Omental fat pad (tissue), 4 donors: Measurements from ENCODE around the gene CXADR. TPM values are rescaled to one million over a fixed set of nuclear protein-coding genes. Genes with fewer than 3 reads are reported as not detected.

Experiments
- ATAC-seq: fragments of 150-250 bp; one replicate; pipeline ENCODE4 v1.9.1; 2016; ENCODE audit warnings: mild to moderate bottlenecking, moderate library complexity; ENCODE audit not compliant: low FRiP score
- DNase-seq: peaks from one replicate; pipeline ENCODE4 v3.0.0-alpha.2; 2019; ENCODE audit warnings: low spot score
- total RNA-seq, 4 donors: library from RNA; depleted of rRNA; stranded (reverse); fragments of >200 nt; gene quantifications; one replicate each; pipeline ENCODE4 v1.1.0, GENCODE V29; 2016
- TF ChIP-seq, protein P1 (sequence below), 3 donors: fragments of 450-650 bp; IDR thresholded peaks; one replicate each; pipeline ENCODE4 v1.5.1; 2016 to 2017; ENCODE audit warnings: antibody characterized with exemption in 3 of 3, mild to moderate bottlenecking in 3 of 3, moderate library complexity in 2 of 3

The CXADR gene
- total RNA-seq, 4 donors from 2014 or later: 0.63 to 61.8 (median 19.5) TPM

DNA sequence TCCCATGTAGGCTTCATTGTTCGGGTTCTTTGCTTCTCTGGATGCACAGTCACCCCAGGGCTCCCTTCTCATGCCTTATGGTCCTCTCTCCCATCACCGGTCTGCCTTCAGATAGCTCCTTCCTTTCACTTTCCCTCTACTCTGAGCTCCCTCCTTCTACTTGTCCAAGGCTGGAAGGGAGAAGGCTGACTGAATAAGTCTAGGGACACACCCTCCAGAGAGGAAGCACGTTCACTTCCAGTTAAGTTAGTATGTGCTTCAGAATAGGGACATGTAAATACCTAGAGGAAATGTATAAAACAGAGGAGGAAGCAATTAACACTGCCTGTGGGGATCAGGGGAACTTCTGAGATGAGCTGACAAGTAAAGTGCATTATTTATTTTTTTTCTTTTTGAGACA lies 23.5 kb downstream of the CXADR start:
- TF ChIP-seq, protein P1, sequence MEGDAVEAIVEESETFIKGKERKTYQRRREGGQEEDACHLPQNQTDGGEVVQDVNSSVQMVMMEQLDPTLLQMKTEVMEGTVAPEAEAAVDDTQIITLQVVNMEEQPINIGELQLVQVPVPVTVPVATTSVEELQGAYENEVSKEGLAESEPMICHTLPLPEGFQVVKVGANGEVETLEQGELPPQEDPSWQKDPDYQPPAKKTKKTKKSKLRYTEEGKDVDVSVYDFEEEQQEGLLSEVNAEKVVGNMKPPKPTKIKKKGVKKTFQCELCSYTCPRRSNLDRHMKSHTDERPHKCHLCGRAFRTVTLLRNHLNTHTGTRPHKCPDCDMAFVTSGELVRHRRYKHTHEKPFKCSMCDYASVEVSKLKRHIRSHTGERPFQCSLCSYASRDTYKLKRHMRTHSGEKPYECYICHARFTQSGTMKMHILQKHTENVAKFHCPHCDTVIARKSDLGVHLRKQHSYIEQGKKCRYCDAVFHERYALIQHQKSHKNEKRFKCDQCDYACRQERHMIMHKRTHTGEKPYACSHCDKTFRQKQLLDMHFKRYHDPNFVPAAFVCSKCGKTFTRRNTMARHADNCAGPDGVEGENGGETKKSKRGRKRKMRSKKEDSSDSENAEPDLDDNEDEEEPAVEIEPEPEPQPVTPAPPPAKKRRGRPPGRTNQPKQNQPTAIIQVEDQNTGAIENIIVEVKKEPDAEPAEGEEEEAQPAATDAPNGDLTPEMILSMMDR (IDR thresholded peaks at IDR 0.05): no peak
- ATAC-seq: peak; percentile 42

DNA sequence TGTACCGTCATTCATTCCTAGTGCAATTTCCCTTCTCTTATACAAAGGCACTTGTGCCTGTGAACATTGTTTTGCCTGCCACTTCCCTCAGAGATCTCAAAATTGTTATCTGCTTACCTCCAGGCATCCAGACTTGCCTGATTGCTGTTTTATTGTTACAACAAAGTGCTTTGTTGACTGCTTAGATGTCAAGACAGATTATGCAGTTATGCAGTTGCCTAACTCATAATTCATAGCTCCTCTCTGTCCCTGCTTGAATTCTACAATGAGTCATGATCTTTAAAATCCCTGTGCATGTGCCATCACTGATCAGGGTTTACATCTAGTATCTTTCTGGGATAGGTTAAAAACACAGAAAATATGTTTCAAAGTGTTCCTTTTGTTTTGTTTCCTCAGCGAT lies 24.5 kb downstream of the CXADR start:
- ATAC-seq (no peak), DNase-seq (no peak)
- TF ChIP-seq, protein P1 (IDR thresholded peaks at IDR 0.05): no peak

More for the DNA sequence above, 23.5 kb downstream of the CXADR start:
- no peak for DNase-seq

DNA sequence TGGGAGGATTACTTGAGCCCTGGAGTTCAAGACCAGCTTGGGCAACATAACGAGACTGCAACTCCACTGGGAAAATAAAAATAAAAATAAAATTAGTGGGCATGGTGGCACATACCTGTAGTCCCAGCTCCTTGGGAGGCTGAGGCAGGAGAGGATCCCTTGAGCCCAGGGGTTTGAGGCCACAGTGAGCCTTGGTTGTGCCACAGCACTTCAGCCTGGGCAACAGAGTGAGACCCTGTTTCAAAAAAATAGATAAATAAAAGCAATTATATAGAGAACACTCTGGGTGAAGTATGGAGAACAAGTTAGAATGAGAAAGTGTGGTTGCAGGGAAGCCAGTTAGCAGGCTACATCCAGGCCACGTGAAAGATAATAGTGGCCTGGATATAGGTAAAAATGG lies 25.7 kb downstream of the CXADR start:
- TF ChIP-seq, protein P1 (IDR thresholded peaks at IDR 0.05): no peak
- ATAC-seq: no peak
- DNase-seq: no peak

DNA sequence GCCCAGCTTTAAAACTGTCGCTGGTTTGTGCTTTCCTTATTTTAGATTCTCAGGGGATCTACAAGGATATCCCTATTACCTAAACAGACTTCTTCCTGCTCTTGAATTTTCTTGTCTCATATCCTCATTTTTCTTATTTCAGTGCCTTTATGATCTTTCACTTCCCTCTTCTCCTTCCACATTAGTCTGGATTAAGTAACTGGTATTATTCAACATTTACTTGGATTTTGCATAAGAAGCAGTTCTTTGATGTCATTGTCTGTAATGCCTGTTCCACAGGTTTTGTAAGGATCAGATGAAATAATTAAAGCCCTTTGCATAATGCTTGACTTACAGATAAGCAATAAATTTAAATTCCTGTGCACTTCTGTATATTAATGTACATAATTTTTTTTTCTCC lies 26.5 kb downstream of the CXADR start:
- TF ChIP-seq, protein P1 (IDR thresholded peaks at IDR 0.05): no peak
- no peak for ATAC-seq
- DNase-seq: no peak

DNA sequence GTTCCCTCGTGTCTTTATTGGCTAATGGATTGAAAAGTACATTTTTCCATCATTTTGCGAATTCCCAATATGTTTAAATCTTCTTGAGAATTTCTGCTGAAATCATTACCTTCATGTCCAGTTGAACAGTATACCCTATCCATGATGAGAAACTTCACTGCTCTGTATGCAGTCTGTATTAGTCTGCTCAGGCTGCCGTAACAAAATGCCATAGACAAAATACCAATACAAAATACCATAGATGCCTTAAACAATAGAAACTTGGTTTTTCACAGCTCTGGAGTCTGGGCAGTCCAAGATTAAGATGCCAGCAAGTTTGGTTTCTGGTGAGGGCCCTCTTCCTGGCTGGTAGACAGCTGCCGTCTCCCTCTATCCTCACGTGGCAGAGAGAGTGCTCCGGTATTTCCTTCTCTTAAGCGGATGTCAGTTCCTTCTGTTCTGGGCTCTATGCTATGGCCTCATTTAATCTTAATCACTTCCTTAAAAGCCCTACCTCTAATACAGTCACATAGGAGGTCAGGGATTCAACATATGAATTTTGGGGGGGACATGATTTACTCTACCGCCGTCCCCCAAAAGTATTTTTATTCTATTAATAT lies 27.0 kb downstream of the CXADR start:
- ATAC-seq: no peak
- DNase-seq: no peak
- TF ChIP-seq, protein P1 (IDR thresholded peaks at IDR 0.05): no peak

DNA sequence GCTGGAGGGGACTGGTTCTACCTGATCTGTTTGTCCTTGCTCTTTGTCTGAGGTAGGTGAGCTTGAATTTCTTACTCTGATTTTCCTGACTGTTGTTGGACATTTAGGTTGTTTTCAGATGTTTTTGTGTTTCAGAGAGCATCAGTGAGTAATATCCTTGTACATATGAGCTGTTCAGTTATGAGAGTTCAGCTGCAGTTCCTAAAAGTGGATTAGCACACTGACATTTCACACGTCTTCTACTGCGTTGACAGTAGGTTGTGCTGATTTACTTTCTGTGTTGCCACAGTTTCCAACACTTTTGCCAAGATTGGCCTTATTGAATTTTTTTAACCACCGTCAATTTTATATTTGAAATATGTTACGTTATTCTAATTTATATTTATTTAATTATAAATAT lies 27.7 kb downstream of the CXADR start:
- TF ChIP-seq, protein P1 (IDR thresholded peaks at IDR 0.05): no peak
- ATAC-seq: no peak
- DNase-seq: no peak

DNA sequence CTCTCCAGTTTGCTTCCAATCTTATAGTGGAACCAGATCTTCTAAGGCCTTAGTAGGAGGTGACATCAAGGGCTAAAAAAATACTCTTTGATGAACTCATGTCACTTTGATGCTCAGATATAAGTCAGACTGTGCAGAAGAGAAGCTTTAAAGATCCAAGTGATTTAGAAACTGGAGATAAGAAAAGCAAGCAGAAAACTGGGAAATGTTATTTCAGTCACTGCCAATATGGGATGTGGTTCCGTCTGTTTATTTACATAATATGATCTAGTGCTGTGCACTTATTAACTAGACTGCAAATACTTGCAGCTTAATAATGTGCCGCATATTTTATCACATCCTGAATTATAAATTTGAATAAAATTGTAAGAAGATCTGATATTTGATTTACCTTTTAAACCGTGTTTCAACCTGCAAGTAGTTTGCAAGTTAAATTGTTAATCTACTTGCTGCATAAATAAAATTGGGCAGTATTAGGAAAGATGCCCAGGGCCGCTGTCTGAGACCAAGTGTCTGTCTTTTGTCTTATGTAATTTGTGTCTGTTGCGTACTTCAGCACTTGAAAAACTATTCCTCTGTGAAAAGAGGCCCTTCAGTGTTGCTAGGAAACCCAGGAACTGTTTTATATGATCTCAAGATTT lies 29.6 kb downstream of the CXADR start:
- ATAC-seq (no peak), DNase-seq (no peak)
- TF ChIP-seq, protein P1 (IDR thresholded peaks at IDR 0.05): no peak
